GM03348 (cell line): ENCODE measurements around the gene MCRS1.

Experiments
- DNase-seq: peaks from one replicate; pipeline ENCODE4 v3.0.0; 2012; ENCODE audit warnings: low spot score

The MCRS1 gene

DNA sequence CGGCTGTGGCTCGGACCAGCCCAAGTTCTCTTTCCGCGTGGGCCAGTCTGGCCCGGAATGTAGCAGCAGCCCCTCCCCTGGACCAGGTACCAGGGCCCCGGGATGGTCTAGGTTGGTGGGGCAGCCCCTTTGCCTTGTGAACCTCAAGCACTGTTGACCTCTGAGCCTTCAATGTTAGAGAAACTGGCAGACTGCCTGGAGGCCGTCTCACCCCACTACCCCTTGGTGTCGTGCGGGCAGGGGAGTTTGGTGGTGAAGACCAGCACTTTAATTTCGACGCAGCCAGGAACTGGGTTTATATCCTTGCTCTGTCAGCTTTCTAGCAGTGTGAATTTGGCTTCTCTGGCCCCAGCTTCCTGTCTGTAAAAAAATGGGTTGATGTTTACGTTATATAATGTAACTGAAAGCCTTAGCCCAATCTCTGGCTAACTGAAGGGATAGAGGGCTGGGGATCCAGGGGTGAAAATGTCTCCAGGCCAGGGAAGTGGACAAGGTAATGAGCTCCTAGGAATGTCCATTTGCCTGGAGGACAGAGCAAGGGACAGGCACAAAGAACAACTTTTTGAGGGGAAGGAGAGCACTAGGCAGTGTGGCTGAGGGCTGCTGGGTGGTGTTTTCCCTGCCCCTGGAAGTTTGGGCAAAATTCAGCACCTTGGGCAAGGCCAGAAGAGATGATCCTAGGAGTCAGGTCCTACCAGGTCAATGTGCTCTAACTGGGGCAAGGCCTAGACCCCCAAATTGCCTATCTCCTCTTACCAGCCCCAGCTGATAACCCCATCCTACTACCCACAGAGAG lies 11.4 kb downstream of the MCRS1 start:
- DNase-seq: no peak

DNA sequence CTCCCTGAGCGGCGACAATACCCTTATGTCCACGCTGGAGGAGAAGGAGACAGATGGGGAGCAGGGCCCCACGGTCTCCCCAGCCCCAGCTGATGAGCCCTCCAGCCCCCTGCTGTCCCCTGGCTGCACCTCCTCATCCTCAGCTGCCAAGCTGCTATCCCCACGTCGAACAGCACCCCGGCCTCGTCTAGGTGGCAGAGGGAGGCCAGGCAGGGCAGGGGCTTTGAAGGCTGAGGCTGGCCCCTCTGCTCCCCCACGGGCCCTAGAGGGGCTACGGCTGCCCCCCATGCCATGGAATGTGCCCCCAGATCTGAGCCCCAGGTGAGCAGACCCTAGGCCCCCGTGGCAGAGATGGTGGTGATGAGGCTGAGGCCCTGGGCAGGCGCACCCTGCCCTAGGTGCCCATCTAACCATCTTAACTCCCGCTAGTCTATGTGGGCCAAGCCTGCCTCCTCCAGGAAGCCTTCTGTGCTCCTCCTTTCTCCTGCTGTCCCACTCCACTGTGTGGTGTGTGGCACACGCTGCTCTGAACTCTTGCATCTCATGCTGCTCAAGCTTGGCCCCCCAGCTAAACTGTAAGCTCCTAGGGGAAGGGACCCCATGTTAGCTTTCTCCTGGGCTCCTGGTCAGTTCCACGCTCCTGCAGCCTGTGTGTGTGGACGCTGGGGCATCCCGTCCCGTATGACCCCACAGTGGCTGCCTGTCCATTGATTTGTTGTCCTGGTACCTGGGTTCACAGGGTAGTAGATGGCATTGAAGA lies 12.1 kb downstream of the MCRS1 start:
- no peak for DNase-seq

DNA sequence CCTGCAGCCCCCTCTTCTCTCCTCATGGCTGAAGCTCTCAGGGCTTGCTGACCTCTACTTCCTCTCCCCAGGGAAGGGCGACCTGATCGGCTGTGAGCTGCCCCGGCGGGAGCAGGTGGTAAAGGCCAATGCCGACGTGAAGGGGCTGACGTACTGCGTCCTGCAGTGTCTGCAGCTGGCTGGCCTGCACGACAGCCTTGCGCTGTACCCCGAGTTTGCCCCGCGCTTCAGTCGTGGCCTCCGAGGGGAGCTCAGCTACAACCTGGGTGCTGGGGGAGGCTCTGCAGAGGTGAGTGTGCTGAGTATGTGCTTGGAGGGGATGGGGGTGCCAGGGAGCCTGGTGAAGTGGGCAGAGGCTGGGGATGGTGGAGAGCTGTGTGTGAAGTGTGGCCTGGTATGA lies 13.7 kb downstream of the MCRS1 start:
- no peak for DNase-seq

DNA sequence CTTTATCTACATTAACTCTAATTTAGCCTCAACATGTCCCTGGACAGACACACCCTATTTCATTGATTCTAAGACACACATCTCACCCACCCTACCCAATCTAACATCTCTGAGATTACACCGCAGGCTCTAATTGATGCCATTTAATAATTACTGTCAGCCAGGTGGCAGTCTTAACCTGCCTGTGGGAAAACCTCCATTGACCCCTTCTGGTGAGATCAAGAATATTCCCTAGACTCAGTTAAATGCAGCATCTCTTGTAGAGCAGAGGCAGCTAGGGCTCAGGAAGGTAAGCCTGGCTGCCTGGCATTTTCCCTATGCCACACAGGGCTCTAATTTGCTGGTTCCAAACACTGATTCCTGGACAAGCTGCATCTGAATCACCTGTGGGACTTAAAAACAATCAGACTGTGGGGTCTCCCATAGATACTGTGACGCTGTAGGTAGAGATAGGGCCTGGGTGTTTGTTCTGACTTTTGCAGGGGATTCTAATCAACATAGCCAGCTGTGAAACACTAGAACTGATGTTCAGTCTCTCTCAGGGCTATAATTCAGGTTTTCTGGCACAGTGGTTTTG lies 14.3 kb downstream of the MCRS1 start:
- DNase-seq: no peak

DNA sequence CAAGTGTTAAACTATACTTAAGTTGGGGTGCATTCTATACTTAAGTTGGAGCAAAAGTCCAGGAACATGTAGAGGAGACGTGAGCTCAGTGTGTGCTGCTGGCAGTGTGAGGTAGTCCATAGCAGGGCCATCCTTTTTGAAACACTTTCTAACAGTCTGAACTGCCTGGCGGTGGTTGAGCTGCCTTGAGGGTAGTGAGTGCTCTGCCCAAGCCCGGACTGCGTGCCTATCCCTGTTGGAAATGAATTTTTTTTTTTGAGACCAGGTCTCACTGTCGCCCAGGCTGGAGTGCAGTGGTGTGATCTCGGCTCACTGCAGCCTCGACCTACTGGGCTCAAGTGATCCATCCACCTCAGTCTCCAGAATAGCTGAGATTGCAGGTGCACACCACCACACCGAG lies 15.0 kb downstream of the MCRS1 start:
- DNase-seq: no peak

DNA sequence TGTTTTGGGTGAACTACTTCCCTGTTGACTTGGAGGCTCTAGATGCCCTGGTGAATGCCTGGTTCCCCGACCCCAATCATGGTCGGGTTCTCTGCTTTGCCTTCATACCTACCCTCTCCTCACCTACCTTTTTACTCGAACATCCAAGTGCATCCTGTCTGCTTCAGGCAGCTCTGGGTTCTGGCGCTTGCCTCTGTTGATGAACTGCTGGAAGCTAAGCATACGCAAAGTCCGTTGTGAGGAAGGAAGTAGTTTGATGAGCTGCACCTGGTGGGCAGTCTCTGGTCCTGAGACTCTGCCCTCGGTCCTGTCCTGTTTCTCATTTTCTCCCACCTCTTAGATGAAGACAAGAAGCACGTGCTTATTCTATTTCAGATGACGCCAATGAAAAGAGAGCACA lies 15.5 kb downstream of the MCRS1 start:
- no peak for DNase-seq

DNA sequence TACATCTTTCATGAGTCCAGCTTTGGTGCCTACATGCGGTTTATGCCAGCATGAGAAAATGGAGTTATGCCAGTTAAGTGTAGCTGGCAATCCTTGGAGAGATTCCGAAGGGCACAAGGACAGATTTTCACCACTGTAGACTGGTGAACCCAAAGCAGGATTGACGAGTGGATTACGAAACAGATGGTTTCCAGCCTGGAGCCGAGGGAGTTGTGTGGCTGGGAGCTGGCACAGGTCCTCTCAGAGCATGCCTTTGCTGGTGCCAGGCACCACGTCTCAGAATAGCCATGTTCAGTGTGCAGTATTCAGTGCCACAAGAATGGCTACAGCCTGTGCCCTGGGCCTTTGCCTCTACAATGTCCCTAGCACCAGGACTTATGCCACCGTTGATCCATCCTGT lies 15.9 kb downstream of the MCRS1 start:
- DNase-seq: no peak

DNA sequence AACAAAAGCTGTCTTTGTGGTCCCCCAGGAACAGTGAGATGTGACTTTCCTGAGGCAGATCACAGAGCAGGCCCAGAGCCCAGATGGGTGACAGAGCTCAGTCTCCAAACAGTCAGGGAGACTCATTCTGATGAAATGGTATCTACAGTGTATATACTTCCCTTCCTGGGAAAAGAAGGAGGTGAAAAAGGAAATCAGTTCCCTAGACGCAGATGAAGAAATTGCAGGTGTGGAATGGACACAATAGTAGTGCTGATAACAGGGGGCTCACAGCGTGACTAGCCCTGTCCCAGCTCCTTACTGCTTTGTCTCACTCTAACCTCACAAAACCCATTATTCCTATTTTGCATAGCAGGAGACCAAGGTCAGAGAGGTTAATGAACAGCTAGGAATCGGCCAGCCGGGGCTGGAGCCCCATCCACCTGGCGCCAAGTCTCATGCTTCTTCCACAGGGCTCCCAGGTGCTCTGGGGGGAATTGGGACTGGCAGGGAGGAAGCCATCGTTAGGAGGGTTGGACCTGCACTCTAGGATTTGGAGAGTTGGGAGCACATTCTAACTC lies 17.2 kb downstream of the MCRS1 start:
- DNase-seq: no peak

DNA sequence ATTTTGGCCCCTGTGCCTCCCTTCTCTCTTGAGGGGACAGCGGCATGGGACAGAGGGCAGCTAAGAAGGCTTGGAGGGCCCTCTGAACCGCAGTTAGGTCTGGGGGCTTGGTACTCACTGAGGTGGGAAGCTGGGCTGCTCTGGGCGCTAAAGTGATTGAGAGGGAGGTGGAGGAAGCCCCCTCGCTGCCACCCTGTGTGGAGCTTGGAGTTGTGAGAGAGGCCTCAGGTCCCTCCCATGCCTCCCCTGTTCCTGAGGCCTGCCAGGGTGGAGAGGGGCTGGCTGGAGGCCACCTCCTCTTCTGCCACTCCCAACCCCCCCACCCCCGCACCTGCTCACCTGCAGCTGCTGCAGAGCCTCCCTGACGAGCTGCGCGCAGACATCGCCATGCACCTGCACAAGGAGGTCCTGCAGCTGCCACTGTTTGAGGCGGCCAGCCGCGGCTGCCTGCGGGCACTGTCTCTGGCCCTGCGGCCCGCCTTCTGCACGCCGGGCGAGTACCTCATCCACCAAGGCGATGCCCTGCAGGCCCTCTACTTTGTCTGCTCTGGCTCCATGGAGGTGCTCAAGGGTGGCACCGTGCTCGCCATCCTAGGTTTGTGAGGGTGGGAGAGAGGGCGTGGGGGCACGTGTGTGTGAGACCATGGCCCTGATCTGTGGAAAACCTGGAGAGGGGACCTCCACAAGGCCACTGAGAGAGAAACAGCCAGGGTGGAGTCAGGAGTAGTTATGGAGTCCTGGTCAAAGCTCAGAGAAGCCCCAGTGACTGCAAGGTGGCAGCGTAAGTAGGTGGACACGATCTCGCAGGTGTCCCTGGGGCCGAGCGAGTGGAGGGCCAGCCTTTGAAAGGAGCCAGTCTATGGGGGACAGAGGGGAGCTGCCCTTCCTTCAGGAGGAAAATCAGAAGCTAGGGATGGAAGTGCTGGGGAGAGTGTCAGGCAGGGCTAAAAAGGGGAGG lies 17.9 kb downstream of the MCRS1 start:
- DNase-seq: no peak

DNA sequence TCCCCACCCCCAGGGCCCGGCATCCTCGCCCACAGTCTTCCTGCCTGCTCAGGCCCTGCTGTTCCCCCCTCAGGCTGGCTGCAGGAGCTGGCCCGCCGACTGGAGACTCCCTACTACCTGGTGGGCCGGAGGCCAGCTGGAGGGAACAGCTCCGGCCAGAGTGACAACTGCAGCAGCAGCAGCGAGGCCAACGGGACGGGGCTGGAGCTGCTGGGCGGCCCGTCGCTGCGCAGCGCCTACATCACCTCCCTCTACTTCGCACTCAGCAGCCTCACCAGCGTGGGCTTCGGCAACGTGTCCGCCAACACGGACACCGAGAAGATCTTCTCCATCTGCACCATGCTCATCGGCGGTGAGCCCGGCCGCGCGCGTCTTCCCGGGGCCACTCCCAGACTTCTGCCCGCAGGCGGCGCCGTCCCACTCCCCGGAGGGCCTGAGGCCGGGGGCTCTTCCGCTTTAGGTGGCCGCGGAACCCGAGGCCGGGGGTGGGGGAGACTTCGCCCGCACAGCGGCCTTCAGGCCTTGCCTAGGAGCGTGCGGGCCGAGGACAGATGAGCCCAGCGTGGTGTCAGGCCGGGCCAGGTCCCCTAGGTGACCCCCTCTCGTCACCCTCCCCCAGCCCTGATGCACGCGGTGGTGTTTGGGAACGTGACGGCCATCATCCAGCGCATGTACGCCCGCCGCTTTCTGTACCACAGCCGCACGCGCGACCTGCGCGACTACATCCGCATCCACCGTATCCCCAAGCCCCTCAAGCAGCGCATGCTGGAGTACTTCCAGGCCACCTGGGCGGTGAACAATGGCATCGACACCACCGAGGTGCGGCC lies 18.9 kb downstream of the MCRS1 start:
- peak; percentile 59 for DNase-seq

DNA sequence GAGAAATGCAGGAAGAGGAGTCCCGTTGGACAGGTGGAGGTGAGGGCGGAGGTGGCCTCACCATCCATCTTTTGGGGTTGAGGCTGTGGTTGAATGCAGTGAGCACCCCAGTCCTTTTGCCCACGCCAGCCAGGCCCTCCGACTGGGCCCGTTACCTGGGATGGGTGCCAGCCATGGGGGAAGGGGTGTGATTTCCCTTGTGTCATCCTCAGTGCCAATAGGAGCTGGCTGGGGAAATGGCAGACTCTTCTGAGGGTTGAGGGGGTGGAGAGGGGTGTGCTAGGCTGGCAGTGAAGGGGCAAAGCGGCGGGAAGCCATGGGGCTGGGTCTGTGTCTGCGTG lies 19.5 kb downstream of the MCRS1 start:
- no peak for DNase-seq

DNA sequence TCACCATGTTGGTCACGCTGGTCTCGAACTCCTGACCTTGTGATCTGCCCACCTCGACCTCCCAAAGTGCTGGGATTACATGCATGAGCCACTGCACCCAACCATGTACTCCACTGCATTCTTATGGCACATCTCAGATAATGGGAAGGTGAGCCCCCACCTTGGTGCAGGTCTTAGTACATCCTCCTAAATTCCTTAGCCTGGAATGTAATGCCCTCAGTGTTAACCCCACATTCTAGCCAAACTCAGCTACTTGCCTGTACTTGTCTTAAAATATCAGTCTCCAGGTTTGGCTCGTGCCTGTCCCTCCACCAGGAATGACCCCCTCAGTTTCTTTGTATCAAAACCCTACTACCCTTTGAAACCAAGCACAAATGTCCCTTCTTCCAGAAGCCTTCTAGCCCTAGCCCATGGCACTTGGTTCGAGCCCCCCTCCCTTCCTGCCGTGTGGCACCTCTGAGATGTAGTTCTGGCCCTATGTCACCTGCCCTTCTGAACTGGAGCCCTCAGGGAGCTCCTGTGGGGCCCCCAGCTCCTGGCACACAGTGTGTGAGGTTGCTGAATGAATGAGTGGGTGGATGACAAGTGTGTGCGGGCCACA lies 20.8 kb downstream of the MCRS1 start:
- DNase-seq: no peak

DNA sequence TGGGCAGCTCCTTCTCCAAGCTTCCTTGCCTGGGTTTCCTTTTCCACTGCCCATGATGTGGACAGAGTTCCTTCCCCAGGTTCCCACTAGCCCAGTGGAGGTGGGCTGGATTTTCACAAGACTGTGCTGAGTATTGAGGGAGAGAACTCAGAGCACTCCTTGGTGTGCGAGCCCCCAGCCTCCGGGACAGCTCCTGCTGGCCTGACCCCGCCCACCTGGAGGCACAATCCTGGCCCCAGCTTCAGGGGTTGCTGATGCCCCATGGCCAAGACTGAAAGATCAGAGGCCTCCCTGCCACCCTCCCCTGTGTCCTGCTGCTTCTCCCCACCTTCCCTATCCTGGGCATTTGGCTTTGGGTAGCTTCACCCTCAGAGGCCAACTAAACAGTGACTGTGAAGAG lies 21.5 kb downstream of the MCRS1 start:
- no peak for DNase-seq

DNA sequence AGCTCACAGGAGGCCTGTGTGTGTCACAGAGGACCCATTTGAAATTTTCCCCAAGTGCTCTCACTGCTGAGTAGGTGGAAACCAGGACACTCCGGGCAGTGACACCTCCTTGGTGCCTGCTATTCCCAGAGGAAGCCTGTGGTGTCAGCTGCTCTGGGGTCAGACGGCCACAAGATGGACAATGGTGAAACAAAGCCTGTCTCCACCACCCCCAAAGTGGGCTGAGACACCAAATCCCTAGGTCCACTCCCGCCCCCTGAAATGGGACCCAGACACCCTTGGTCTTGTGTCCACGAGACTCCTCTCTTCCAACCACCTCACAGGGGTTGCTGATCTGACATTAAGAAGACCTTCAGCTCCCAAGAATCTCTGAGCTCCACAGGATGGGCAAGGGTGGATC lies 22.1 kb downstream of the MCRS1 start:
- DNase-seq: no peak

DNA sequence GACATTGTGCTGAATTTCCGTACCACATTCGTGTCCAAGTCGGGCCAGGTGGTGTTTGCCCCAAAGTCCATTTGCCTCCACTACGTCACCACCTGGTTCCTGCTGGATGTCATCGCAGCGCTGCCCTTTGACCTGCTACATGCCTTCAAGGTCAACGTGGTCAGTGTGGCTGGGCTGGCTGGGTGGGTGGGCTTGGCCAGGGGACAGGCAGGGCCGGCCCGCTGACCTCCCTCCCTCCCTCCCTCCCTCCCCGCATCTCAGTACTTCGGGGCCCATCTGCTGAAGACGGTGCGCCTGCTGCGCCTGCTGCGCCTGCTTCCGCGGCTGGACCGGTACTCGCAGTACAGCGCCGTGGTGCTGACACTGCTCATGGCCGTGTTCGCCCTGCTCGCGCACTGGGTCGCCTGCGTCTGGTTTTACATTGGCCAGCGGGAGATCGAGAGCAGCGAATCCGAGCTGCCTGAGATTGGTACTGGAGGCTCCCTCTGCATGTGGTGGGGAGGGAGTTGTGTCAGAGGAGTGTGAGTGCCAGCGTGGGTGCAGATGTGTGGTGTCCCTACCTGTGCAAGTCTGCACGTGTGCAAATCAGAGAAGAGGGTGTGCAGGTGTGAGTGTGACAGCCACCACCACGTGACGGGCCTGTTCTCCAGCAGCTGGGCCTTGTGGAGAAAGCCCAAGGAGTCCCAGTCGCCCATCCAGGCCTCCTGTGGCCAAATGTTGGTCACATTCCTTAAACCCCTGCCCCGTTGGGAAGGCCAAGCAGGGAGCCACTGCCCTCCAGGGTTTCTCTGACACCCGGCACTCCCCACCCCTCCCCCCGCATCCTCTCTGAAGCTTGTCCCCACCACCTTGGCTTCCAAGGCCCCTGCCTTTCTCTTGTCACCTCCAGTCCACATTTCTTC lies 23.8 kb downstream of the MCRS1 start:
- DNase-seq: no peak

DNA sequence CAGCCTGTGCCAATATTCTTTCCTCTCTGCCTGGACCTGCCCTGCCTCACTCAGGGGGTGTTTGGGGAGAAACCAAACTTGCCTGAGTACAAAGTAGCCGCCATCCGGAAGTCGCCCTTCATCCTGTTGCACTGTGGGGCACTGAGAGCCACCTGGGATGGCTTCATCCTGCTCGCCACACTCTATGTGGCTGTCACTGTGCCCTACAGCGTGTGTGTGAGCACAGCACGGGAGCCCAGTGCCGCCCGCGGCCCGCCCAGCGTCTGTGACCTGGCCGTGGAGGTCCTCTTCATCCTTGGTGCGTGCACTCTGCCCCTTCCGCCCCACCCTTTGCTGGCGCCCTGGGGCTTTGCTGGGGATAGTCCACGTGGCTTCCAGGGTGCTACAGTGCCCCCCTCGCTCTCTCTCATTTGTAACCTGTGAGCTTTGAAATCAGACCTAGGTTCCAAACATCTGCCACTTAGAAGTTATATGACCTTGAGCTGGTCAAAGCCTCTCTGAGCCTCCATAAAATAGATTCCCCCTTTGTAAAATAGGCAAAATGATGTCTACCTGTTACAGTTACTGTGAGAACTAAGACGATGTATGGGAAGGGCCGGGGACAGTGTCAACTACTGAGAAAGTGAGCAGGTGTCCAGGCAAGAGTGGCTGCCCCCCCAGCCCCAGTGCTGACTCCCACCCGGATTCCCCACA lies 24.6 kb downstream of the MCRS1 start:
- no peak for DNase-seq

DNA sequence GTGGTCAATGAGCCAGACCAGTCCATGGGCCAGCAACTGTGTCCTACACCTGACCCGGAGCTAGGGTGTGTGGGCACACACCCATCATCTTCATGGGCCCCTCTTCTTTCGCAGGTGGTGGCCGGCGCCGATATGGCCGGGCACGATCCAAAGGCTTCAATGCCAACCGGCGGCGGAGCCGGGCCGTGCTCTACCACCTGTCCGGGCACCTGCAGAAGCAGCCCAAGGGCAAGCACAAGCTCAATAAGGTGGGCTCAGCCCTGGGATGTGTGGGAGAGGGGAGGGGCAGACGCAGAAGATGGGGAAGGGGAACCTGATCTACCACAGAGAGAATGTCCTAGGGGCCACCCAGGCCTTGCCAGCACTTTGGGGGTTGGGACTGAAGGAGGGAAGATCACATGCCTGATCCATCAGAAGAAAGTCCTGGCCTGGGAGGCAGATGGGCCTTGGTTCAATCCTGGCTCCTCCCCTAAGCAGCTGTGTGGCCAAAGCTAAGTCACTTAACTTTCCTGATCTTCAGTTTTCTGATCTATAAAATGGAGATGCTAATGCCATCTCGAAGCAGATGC lies 25.3 kb downstream of the MCRS1 start:
- no peak for DNase-seq

DNA sequence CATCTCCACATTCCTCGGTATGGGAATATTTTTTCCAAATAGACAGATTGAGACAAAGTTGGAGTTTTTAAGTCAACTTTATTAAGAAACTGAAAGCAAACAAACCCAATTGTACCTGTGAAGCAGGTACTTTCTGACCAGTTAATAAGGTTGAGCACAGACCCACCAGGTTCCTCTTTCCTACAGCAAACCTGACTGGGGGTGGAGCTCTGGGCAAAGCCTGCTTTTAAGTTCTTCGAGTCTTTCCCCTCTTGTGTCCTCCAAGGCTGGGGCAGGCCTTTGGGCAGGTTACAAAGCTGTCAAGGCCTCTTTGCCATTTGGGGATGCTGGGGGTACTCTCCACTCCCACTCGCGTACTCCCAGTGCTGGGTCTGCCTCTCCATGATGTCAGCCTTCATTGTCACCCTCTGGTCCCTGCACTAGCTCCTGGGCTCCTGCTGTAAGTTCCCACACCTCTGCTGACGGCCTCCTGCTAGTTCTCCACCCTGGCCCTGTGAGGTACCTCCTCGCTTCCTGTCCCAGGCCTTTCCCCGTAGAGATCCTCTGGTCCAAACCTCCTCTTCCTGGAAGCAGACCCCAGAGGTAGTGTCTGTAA lies 25.9 kb downstream of the MCRS1 start:
- DNase-seq: no peak
